ENCODE measurements around the gene FAM124A.

GRCh38 chr13:51223560-51224270 lies 1.5 kb downstream of the FAM124A start:
- TF ChIP-seq POLR2A (IDR thresholded peaks at IDR 0.05) (no peak), CTCF (IDR thresholded peaks at IDR 0.05) (no peak)
